Ovary (tissue), 9 donors: ENCODE data around the gene ATP5ME. TPM values are rescaled to one million over a fixed set of nuclear protein-coding genes. Genes with fewer than 3 reads are reported as not detected.

Experiments
- DNase-seq, 5 donors: peaks; one replicate each; pipeline ENCODE4 v3.0.0-alpha.2; 2019 to 2020
- H3K27ac ChIP-seq, 2 donors: fragments of 200-600 bp; one replicate each; pipeline versions ENCODE4 v1.5.1 to v1.8.0; 2019 to 2022
- H3K27me3 ChIP-seq: fragments of 200-600 bp; one replicate; pipeline ENCODE4 v1.8.0; 2022
- H3K36me3 ChIP-seq: fragments of 200-600 bp; sonication (generic); one replicate; pipeline ENCODE4 v1.5.1; 2019
- H3K4me1 ChIP-seq: one replicate; pipeline ENCODE4 v1.8.1; 2013; ENCODE audit warnings: mild to moderate bottlenecking, moderate library complexity; ENCODE audit not compliant: insufficient read depth
- H3K4me3 ChIP-seq: fragments of 200-600 bp; sonication (generic); one replicate; pipeline ENCODE4 v1.5.1; 2017
- H3K9me3 ChIP-seq, 2 donors: fragments of 200-600 bp in 1 of 2; sonication (generic) in 1 of 2; one replicate each; pipeline versions ENCODE4 v1.5.1 to v1.8.1; 2013 to 2019; ENCODE audit warnings: mild to moderate bottlenecking in 1 of 2, moderate library complexity in 1 of 2
- CTCF ChIP-seq, 3 donors: fragments of 450-650 bp in 2 of 3; fragments of 200-600 bp in 1 of 3; IDR thresholded peaks; one replicate each; pipeline versions ENCODE4 v1.5.1 to v1.8.0; 2016 to 2022; ENCODE audit warnings: antibody characterized with exemption in 3 of 3, mild to moderate bottlenecking in 1 of 3
- EP300 ChIP-seq: sonication (generic); formaldehyde crosslinking; IDR thresholded peaks from one replicate; pipeline ENCODE4 v1.6.1; 2017; ENCODE audit warnings: antibody characterized with exemption
- POLR2A ChIP-seq: fragments of 450-650 bp; IDR thresholded peaks from one replicate; pipeline ENCODE4 v1.6.1; 2017; ENCODE audit warnings: antibody characterized with exemption, mild to moderate bottlenecking, moderate library complexity
- WGBS, 3 donors: extraction: QIAGEN DNeasy Blood & Tissue Kit in 1 of 3; methylation state at CpG; one replicate each; pipeline versions ENCODE4 v1.1.5 to v1.1.7; 2013 to 2017; 5-methylcytosine and 5-hydroxymethylcytosine counted together
- intact Hi-C, 4 donors: fragments of 100-400 bp; cut with DNase I; formaldehyde crosslinking; loops; one replicate each; pipeline versions ENCODE4 v1.11.0 to v1.15.1; 2022 to 2023
- polyA plus RNA-seq, 2 donors: library from polyadenylated mRNA; stranded (reverse); fragments of 200-250 nt in 1 of 2; fragments of 350-450 nt in 1 of 2; fragmentation: Illumina TruSeq in 1 of 2; extraction: RNeasy Lipid Tissue Mini Kit (QIAGEN cat#74804) in 1 of 2; gene quantifications; one replicate each; pipeline ENCODE4 v1.2.3, GENCODE V29; 2013 to 2014
- total RNA-seq, 7 donors: library from RNA; depleted of rRNA in 2 of 7; stranded (reverse); fragments of >200 nt in 2 of 7; fragmentation: NEBNext Ultra II Directional in 3 of 7; extraction: Animal tissue kit (Norgen Biotek cat#: 25700) in 3 of 7; gene quantifications; one replicate each; pipeline versions ENCODE4 v1.1.0 to v1.2.4, GENCODE V29; 2016 to 2023
- donor health status: DM: no; HTN: no; CAD: no; lungs with moderate emphysema.
- donor health status: DM: no; HTN: no; CAD: no.
- donor health status: Bipolar disorder and iron deficiency.
- donor health status: DM: yes; HTN: yes; CAD: no.
- donor health status: DM: no; HTN: no; CAD: no.
- donor health status: DM: yes; HTN: yes; CAD: no.

Gene ATP5ME
- total and polyA plus RNA-seq, 9 donors: 180 to 359 (median 207) TPM

GRCh38 chr4:714087-714486 is 40.0 kb upstream of the ATP5ME start:
- Histone ChIP-seq H3K27me3 (no peaks in the 10 kb centered on the region), H3K27ac (no peak overlapping the region), H3K4me3 (no peak overlapping the region), H3K9me3 (no peaks in the 10 kb centered on the region), H3K4me1 (peaks cover 4% of the 10 kb centered on the region), H3K36me3 (no peaks in the 10 kb centered on the region)
- TF ChIP-seq POLR2A (no peak), EP300 (no peak), CTCF (IDR thresholded peaks at IDR 0.05) (no peak)
- DNase-seq: no peak
- intact Hi-C loops: no loop called here
- WGBS, 3 donors: 87 to 89% (median 88%) methylated on average over 18 of the region's 18 CpGs

DNA sequence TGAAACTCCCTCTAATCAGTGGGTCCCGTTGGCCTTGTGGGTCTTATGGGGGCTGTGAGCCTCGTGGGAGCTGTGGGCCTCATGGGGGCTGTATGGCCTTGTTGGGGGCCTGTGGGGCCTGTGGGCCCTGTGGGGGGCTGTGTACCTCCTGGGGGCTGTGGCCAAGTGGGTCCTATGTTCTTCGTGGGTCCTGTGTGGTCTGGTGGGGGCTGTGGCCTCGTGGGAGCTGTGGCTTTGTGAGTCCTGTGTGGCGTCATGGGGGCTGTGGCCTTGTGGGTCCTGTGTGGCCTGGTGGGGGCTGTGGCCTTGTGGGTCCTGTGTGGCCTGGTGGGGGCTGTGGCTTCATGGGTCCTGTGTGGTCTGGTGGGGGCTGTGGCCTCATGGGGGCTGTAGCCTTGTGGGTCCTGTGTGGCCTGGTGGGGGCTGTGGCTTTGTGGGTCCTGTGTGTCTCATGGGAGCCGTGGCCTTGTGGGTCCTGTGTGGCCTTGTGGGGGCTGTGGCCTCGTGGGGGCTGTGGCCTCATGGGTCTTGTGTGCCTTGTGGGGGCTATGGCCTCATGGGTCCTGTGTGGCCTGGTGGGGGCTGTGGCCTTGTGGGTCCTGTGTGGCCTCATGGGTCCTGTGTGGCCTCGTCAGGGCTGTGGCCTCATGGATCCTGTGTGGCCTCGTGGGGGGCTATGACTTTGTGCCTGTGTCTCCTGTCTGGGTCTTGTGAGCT is 39.0 kb upstream of the ATP5ME start:
- DNase-seq: no peak
- peaks cover 12% of the 10 kb centered on the region for H3K4me1 ChIP-seq
- 51 to 79% (median 69%) methylated on average over 2 to 9 of the region's 9 CpGs for WGBS, 3 donors
- H3K27ac ChIP-seq: no peak overlapping the region
- no peaks in the 10 kb centered on the region for H3K36me3 ChIP-seq
- intact Hi-C loops: no loop called here
- no peaks in the 10 kb centered on the region for H3K27me3 ChIP-seq
- TF ChIP-seq POLR2A: no peak
- no peaks in the 10 kb centered on the region for H3K9me3 ChIP-seq
- H3K4me3 ChIP-seq: no peak overlapping the region

DNA sequence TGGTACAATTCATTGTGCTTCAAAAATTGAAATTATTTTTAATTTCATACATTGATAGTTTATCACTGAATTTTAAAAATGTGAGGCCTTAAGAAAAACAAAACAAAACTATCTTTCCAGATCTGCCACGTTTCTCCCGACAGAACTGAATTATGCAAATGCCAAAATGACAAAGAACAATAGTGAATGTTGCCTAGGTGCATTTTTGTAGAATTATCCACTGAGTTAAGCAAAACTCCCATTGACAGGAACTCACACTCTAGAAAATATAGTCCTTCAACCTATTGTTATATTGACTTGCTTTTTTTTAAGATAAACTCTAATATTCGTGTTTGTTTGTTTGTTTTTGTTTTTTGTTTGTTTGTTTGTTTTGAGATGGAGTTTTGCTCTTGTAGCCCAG is 38.0 kb upstream of the ATP5ME start:
- H3K9me3 ChIP-seq: no peaks in the 10 kb centered on the region
- DNase-seq: no peak
- H3K27ac ChIP-seq: no peak overlapping the region
- intact Hi-C loops: no loop called here
- peaks cover 19% of the 10 kb centered on the region for H3K4me1 ChIP-seq
- H3K4me3 ChIP-seq: no peak overlapping the region
- TF ChIP-seq POLR2A (no peak), CTCF (IDR thresholded peaks at IDR 0.05) (no peak), EP300 (no peak)
- no peaks in the 10 kb centered on the region for H3K36me3 ChIP-seq
- no peaks in the 10 kb centered on the region for H3K27me3 ChIP-seq
- 36 to 55% (median 39%) methylated on average over 3 of the region's 3 CpGs for WGBS, 3 donors

DNA sequence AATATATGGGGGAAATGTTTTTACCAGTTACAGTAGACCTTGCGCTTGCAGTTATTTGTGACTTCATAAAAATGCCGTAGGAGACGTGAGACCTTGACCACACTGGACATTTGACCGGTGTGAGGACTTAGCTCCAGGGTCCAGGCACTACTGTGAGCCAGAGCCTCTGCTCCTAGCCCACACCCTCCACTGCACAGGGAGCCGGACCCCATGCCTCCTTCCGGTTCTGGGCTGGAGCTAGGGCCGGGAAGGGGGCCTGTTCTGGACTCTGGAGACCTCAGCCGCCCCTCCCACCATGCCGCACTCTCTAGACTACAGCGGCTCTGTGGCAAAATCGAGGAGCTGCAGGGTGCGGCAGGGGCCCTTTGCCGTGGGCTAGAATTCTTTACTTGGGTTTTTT is 36.8 kb upstream of the ATP5ME start:
- H3K4me3 ChIP-seq: no peak overlapping the region
- H3K27me3 ChIP-seq: no peaks in the 10 kb centered on the region
- peaks cover 23% of the 10 kb centered on the region for H3K4me1 ChIP-seq
- DNase-seq: no peak
- 48 to 75% (median 64%) methylated on average over 13 of the region's 13 CpGs for WGBS, 3 donors
- TF ChIP-seq POLR2A (no peak), EP300 (no peak), CTCF (IDR thresholded peaks at IDR 0.05) (no peak)
- H3K27ac ChIP-seq: no peak overlapping the region
- intact Hi-C loops: no loop called here
- no peaks in the 10 kb centered on the region for H3K36me3 ChIP-seq
- no peaks in the 10 kb centered on the region for H3K9me3 ChIP-seq

GRCh38 chr4:710116-710515 is 36.0 kb upstream of the ATP5ME start:
- 74 to 81% (median 75%) methylated on average over 9 of the region's 9 CpGs for WGBS, 3 donors
- Histone ChIP-seq H3K27ac (no peak overlapping the region), H3K27me3 (no peaks in the 10 kb centered on the region), H3K4me1 (peaks cover 23% of the 10 kb centered on the region), H3K9me3 (no peaks in the 10 kb centered on the region), H3K36me3 (no peaks in the 10 kb centered on the region), H3K4me3 (no peak overlapping the region)
- intact Hi-C loops: no loop called here
- no peak for DNase-seq
- TF ChIP-seq POLR2A: no peak
- TF ChIP-seq EP300: no peak
- TF ChIP-seq CTCF (IDR thresholded peaks at IDR 0.05): no peak
